ENCODE measurements around the gene PBX4.

Gene PBX4

GRCh38 chr19:19651076-19651475 lies 32.6 kb upstream of the PBX4 start (continued):
- TF ChIP-seq ZNF426 (tag by site-specific recombination; IDR thresholded peaks at IDR 0.05): no peak
- TF ChIP-seq ZNF488 (tag by site-specific recombination; IDR thresholded peaks at IDR 0.05): no peak
- no peak for TF ChIP-seq MYNN (tag by site-specific recombination; IDR thresholded peaks at IDR 0.05; ENCODE audit: borderline replicate concordance)
- no peak for TF ChIP-seq ZNF266 (tag by site-specific recombination; IDR thresholded peaks at IDR 0.05; ENCODE audit: low read depth)

- H3K27ac ChIP-seq (ENCODE audit: extremely low read depth, low read depth, low read length): no peak overlapping the region
- H3K9me3 ChIP-seq (ENCODE audit: control insufficient read depth, insufficient read depth, low read depth, low read length): no peaks in the 10 kb centered on the region
- CTCF ChIA-PET: interaction anchor here (0.6 kb wide), 1 partner anchor 187 kb away, joined by 3 read pairs; no protein-coding TSS in a partner anchor
- peaks cover 12 to 92% of the 10 kb centered on the region in 2 experiments for H3K36me3 ChIP-seq (ENCODE audit: control insufficient read depth in 2 of 2, insufficient read depth in 1 of 2, low read length in 2 of 2)
- TF ChIP-seq ZNF561 (tag by site-specific recombination; IDR thresholded peaks at IDR 0.05; ENCODE audit: borderline replicate concordance) (no peak), ZNF404 (tag by site-specific recombination; IDR thresholded peaks at IDR 0.05) (no peak), ZNF571 (tag by site-specific recombination; IDR thresholded peaks at IDR 0.05) (no peak), ZNF558 (tag by site-specific recombination; IDR thresholded peaks at IDR 0.05) (no peak)
- no peak overlapping the region for H3K4me3 ChIP-seq (ENCODE audit: low read depth, low read length)
- POLR2A ChIA-PET: interaction anchor here (1.4 kb wide), 1 partner anchor 10 kb away, joined by 6 read pairs; no protein-coding TSS in a partner anchor
- H3K4me1 ChIP-seq (ENCODE audit: control insufficient read depth, insufficient read depth, low read length): no peaks in the 10 kb centered on the region
Measured at GRCh38 chr19:19650331-19650730, 31.8 kb upstream of the PBX4 start.

GRCh38 chr19:19649580-19649995 lies 31.1 kb upstream of the PBX4 start:
- POLR2A ChIA-PET: no interaction called here
- TF ChIP-seq ZNF76 (tag by site-specific recombination; IDR thresholded peaks at IDR 0.05; ENCODE audit: borderline replicate concordance, low read depth): no peak
- no peak for TF ChIP-seq ZNF518A (tag by site-specific recombination; conservative IDR thresholded peaks at IDR 0.05; ENCODE audit: low read depth)
- TF ChIP-seq ZXDB (tag by site-specific recombination; IDR thresholded peaks at IDR 0.05): no peak

GRCh38 chr19:19649155-19649554 lies 30.7 kb upstream of the PBX4 start:
- H3K4me3 ChIP-seq (ENCODE audit: low read depth, low read length): no peak overlapping the region
- POLR2A ChIA-PET: no interaction called here
- H3K27ac ChIP-seq (ENCODE audit: extremely low read depth, low read depth, low read length): no peak overlapping the region
- no peaks in the 10 kb centered on the region for H3K9me3 ChIP-seq (ENCODE audit: control insufficient read depth, insufficient read depth, low read depth, low read length)
- TF ChIP-seq ZNF366 (tag by site-specific recombination; conservative IDR thresholded peaks at IDR 0.05): no peak
- peak; percentile 76 for TF ChIP-seq SCRT2 (tag by site-specific recombination; IDR thresholded peaks at IDR 0.05)
- no peak for TF ChIP-seq ZNF23 (tag by site-specific recombination; IDR thresholded peaks at IDR 0.05; ENCODE audit: borderline replicate concordance)
- no peak for TF ChIP-seq ZNF335 (tag by site-specific recombination; conservative IDR thresholded peaks at IDR 0.05)
- no peak for TF ChIP-seq HOXA7 (CRISPR knock-in tag; IDR thresholded peaks at IDR 0.05; ENCODE audit: borderline replicate concordance)
- peaks cover 12 to 91% of the 10 kb centered on the region in 2 experiments for H3K36me3 ChIP-seq (ENCODE audit: control insufficient read depth in 2 of 2, insufficient read depth in 1 of 2, low read length in 2 of 2)
- no peaks in the 10 kb centered on the region for H3K4me1 ChIP-seq (ENCODE audit: control insufficient read depth, insufficient read depth, low read length)
- CTCF ChIA-PET: interaction anchor here (1.8 kb wide), 1 partner anchor 13 kb away, joined by 4 read pairs; no protein-coding TSS in a partner anchor

More at GRCh38 chr19:19649580-19649995, 31.1 kb upstream of the PBX4 start:
- Histone ChIP-seq H3K9me3 (ENCODE audit: control insufficient read depth, insufficient read depth, low read depth, low read length) (no peaks in the 10 kb centered on the region), H3K36me3 (ENCODE audit: control insufficient read depth in 2 of 2, insufficient read depth in 1 of 2, low read length in 2 of 2) (peaks cover 12 to 92% of the 10 kb centered on the region in 2 experiments), H3K27ac (ENCODE audit: extremely low read depth, low read depth, low read length) (no peak overlapping the region), H3K4me1 (ENCODE audit: control insufficient read depth, insufficient read depth, low read length) (no peaks in the 10 kb centered on the region), H3K4me3 (ENCODE audit: low read depth, low read length) (no peak overlapping the region)
- CTCF ChIA-PET: no interaction called here
